ENCODE data around the gene THADA.

THADA gene

GRCh38 chr2:43572244-43572643 is 23.6 kb downstream of the THADA start:
- no peak for TF ChIP-seq CTCF (conservative IDR thresholded peaks at IDR 0.05; ENCODE audit: low read depth, low read length)
- no peak for DNase-seq (ENCODE audit: low read depth)

GRCh38 chr2:43569921-43570320 is 25.9 kb downstream of the THADA start:
- no peak overlapping the region for H3K4me3 ChIP-seq (ENCODE audit: low read length)
- DNase-seq (ENCODE audit: low read depth), result no peak
- no peak for TF ChIP-seq CTCF (conservative IDR thresholded peaks at IDR 0.05; ENCODE audit: low read depth, low read length)

More at GRCh38 chr2:43572244-43572643, 23.6 kb downstream of the THADA start:
- H3K4me3 ChIP-seq (ENCODE audit: low read length), result no peak overlapping the region

DNA sequence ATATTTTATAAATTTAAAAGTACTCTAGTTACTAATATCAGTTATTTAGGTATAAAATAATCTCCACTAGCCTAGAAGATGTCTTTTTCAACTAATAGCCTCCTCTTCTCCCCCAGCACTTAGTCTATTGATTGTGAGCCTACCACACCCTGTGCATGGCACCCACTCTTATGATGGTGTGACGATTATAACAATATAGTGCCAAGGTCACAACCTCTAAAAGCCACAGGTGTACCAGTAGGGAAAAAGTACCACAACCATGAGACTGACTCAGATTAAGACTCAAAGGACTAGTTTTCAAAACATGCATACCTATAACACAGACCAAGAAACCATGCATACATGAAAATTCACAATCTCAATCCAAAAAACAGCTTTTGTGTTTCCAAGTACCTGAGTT is 27.6 kb downstream of the THADA start:
- DNase-seq (ENCODE audit: low read depth), result no peak
- no peak overlapping the region for H3K4me3 ChIP-seq (ENCODE audit: low read length)
- TF ChIP-seq CTCF (conservative IDR thresholded peaks at IDR 0.05; ENCODE audit: low read depth, low read length), result no peak

GRCh38 chr2:43566461-43566729 is 29.4 kb downstream of the THADA start:
- H3K4me3 ChIP-seq (ENCODE audit: low read length), result no peak overlapping the region
- no peak for DNase-seq (ENCODE audit: low read depth)
- TF ChIP-seq CTCF (conservative IDR thresholded peaks at IDR 0.05; ENCODE audit: low read depth, low read length), result no peak

DNA sequence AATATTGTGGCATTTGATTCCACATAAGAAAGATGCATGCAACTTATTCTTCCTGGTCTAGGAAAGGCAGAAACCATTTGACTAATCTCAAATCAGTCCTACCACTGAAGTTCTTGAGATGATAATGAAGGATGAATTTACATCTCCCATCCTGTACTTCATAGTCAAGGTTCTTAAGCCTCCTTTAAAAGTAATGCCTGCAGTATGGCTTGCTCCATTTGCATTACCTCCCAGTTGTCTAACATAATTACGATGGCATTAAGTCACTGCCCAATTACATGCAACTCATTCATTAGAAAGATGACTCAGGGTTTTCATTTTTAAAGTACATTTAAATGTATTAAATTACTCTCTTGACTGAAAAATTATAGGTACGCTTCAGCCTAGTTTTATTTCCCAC is 32.2 kb downstream of the THADA start:
- H3K4me3 ChIP-seq (ENCODE audit: low read length), result no peak overlapping the region
- DNase-seq (ENCODE audit: low read depth), result no peak
- no peak for TF ChIP-seq CTCF (conservative IDR thresholded peaks at IDR 0.05; ENCODE audit: low read depth, low read length)

DNA sequence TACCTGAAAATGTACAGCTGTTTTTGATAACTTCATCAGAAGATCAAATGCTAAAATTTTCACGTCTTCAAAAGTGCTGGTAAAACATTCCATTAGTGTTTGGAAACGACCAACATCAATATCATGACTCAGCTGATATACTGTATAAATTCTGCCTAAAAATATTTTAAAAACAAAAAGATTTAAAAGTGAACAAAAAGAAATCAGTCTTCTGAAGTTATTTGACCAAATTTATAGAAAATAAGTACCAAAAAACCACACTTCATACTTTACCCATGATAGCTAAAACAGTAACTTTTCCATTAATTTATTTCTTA is 35.6 kb downstream of the THADA start:
- TF ChIP-seq CTCF (conservative IDR thresholded peaks at IDR 0.05; ENCODE audit: low read depth, low read length), result no peak
- no peak overlapping the region for H3K4me3 ChIP-seq (ENCODE audit: low read length)
- DNase-seq (ENCODE audit: low read depth), result no peak

GRCh38 chr2:43559391-43560230 is 36.2 kb downstream of the THADA start:
- no peak for TF ChIP-seq CTCF (conservative IDR thresholded peaks at IDR 0.05; ENCODE audit: low read depth, low read length)
- H3K4me3 ChIP-seq (ENCODE audit: low read length), result no peak overlapping the region
- no peak for DNase-seq (ENCODE audit: low read depth)

Measured in retinal pigment epithelial cell (primary cell).